Measurements from ENCODE around the gene KIF18B. TPM values are rescaled to one million over a fixed set of nuclear protein-coding genes. Genes with fewer than 3 reads are reported as not detected.
A peak's percentile ranks its signal among the peaks of the same experiment; 100 is the strongest.

The KIF18B gene
- 1 to 10 TPM in 2 of 3 donors, under 1 TPM in 1; 0.53 to 1.3 (median 1.1) TPM for total RNA-seq
- total RNA-seq (2013) = 0.18 TPM

GRCh38 chr17:44947461-44948314 is at the start of gene KIF18B:
KIF18B (minus strand) TSS chr17:44947773; CDS start chr17:44936344, 11,429 bp downstream.
- DNase-seq (peak; percentile 86 to 94), ATAC-seq (peak; percentile 97 to 99 (median 98))
- peaks cover 6 to 8% of the 10 kb centered on the region in 2 donors for H3K4me1 Mint-ChIP-seq
- intact Hi-C loops (cut with micrococcal nuclease) = loop anchor here (1.0 to 5.0 kb wide), 2 partner anchors 48 to 105 kb away; partner anchors contain the start of genes DCAKD and EFTUD2
- no peaks in the 10 kb centered on the region for H3K36me3 Mint-ChIP-seq
- H3K4me3 Mint-ChIP-seq = peak within 1 kb of the TSS; percentile 92
- Histone ChIP-seq H3K4me3 (ENCODE audit: low read length) (peak within 1 kb of the TSS; percentile 62), H3K27ac (ENCODE audit: low read length) (peak within 1 kb of the TSS; percentile 69), H3K4me1 (ENCODE audit: control insufficient read depth, insufficient read depth, low read length) (peaks cover 13% of the 10 kb centered on the region), H3K9me3 (ENCODE audit: control insufficient read depth, insufficient read depth, low read length) (no peaks in the 10 kb centered on the region), H3K27me3 (ENCODE audit: control insufficient read depth, insufficient read depth, low read length) (peaks cover 2% of the 10 kb centered on the region), H3K36me3 (ENCODE audit: control insufficient read depth, insufficient read depth, low read length) (no peaks in the 10 kb centered on the region)
- TF ChIP-seq, protein P1, sequence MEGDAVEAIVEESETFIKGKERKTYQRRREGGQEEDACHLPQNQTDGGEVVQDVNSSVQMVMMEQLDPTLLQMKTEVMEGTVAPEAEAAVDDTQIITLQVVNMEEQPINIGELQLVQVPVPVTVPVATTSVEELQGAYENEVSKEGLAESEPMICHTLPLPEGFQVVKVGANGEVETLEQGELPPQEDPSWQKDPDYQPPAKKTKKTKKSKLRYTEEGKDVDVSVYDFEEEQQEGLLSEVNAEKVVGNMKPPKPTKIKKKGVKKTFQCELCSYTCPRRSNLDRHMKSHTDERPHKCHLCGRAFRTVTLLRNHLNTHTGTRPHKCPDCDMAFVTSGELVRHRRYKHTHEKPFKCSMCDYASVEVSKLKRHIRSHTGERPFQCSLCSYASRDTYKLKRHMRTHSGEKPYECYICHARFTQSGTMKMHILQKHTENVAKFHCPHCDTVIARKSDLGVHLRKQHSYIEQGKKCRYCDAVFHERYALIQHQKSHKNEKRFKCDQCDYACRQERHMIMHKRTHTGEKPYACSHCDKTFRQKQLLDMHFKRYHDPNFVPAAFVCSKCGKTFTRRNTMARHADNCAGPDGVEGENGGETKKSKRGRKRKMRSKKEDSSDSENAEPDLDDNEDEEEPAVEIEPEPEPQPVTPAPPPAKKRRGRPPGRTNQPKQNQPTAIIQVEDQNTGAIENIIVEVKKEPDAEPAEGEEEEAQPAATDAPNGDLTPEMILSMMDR (IDR thresholded peaks at IDR 0.05) = no peak
- WGBS (ENCODE audit: insufficient coverage) = 2% methylated on average over 62 of the region's 62 CpGs
- no peaks in the 10 kb centered on the region for H3K27me3 Mint-ChIP-seq (ENCODE audit: low read depth in 2 of 2)
- H3K9me3 Mint-ChIP-seq = no peaks in the 10 kb centered on the region
- H3K27ac Mint-ChIP-seq = peak within 1 kb of the TSS; percentile 91

DNA sequence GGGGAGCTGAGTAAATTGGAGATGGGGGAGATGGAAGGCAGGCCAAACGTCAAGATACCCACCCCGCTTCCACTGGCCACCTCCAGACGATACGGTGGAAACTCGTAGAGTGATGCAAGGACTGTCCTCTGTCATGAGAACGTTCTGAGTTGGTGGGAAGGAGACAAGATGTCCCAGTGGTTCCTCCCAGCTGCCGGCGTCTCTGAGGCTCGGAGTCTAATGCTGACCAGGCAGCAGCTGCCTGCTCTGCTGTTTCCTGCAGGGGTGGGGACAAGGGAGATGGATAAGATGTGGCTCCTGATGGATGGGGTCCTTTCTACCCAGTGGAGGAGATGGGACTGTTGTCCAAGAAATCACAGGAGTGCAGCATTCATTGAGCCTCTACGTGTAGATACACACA is 48.7 kb upstream of the KIF18B start:
- H3K4me3 Mint-ChIP-seq = no peak overlapping the region
- intact Hi-C loops (cut with micrococcal nuclease) = no loop called here
- no peaks in the 10 kb centered on the region for H3K9me3 ChIP-seq (ENCODE audit: control insufficient read depth, insufficient read depth, low read length)
- no peak overlapping the region for H3K27ac Mint-ChIP-seq
- H3K4me1 ChIP-seq (ENCODE audit: control insufficient read depth, insufficient read depth, low read length) = no peaks in the 10 kb centered on the region
- ATAC-seq (no peak), DNase-seq (no peak)
- no peak overlapping the region for H3K27ac ChIP-seq (ENCODE audit: low read length)
- no peaks in the 10 kb centered on the region for H3K36me3 Mint-ChIP-seq
- peaks cover 0 to 3% of the 10 kb centered on the region in 2 donors for H3K9me3 Mint-ChIP-seq
- H3K27me3 Mint-ChIP-seq (ENCODE audit: low read depth in 2 of 2) = peaks cover 15 to 26% of the 10 kb centered on the region in 2 donors
- H3K4me1 Mint-ChIP-seq = no peaks in the 10 kb centered on the region
- peaks cover 7% of the 10 kb centered on the region for H3K27me3 ChIP-seq (ENCODE audit: control insufficient read depth, insufficient read depth, low read length)
- TF ChIP-seq, protein P1 (IDR thresholded peaks at IDR 0.05) = no peak
- H3K36me3 ChIP-seq (ENCODE audit: control insufficient read depth, insufficient read depth, low read length) = no peaks in the 10 kb centered on the region
- no peak overlapping the region for H3K4me3 ChIP-seq (ENCODE audit: low read length)
- 85% methylated on average over 9 of the region's 10 CpGs for WGBS (ENCODE audit: insufficient coverage)

GRCh38 chr17:44995436-44996001 is 47.9 kb upstream of the KIF18B start:
- Histone ChIP-seq H3K4me3 (ENCODE audit: low read length) (no peak overlapping the region), H3K36me3 (ENCODE audit: control insufficient read depth, insufficient read depth, low read length) (no peaks in the 10 kb centered on the region), H3K4me1 (ENCODE audit: control insufficient read depth, insufficient read depth, low read length) (no peaks in the 10 kb centered on the region), H3K9me3 (ENCODE audit: control insufficient read depth, insufficient read depth, low read length) (no peaks in the 10 kb centered on the region), H3K27me3 (ENCODE audit: control insufficient read depth, insufficient read depth, low read length) (peaks cover 7% of the 10 kb centered on the region), H3K27ac (ENCODE audit: low read length) (no peak overlapping the region)
- Mint-ChIP-seq H3K36me3 (no peaks in the 10 kb centered on the region), H3K4me3 (no peak overlapping the region), H3K27ac (no peak overlapping the region), H3K4me1 (no peaks in the 10 kb centered on the region), H3K9me3 (peaks cover 0 to 3% of the 10 kb centered on the region in 2 donors), H3K27me3 (ENCODE audit: low read depth in 2 of 2) (peaks cover 15 to 28% of the 10 kb centered on the region in 2 donors)
- intact Hi-C loops (cut with micrococcal nuclease) = no loop called here
- TF ChIP-seq, protein P1 (IDR thresholded peaks at IDR 0.05) = no peak
- ATAC-seq = no peak
- WGBS (ENCODE audit: insufficient coverage) = 71% methylated on average over 11 of the region's 11 CpGs
- no peak for DNase-seq

All from natural killer cell (primary cell).